ENCODE data around the gene WBP11.
A peak's percentile ranks its signal among the peaks of the same experiment; 100 is the strongest.

WBP11 gene

GRCh38 chr12:14824012-14824634, 20.8 kb upstream of the WBP11 start:
- no peak for DNase-seq (ENCODE audit: low spot score)

- no peak for DNase-seq (ENCODE audit: low spot score)
Measured at GRCh38 chr12:14814014-14814413, 10.7 kb upstream of the WBP11 start, which contains the start of gene SMCO3. Gene SMCO3 (minus strand): TSS chr12:14814182. CDS start chr12:14806680, 7,502 bp downstream.

DNA sequence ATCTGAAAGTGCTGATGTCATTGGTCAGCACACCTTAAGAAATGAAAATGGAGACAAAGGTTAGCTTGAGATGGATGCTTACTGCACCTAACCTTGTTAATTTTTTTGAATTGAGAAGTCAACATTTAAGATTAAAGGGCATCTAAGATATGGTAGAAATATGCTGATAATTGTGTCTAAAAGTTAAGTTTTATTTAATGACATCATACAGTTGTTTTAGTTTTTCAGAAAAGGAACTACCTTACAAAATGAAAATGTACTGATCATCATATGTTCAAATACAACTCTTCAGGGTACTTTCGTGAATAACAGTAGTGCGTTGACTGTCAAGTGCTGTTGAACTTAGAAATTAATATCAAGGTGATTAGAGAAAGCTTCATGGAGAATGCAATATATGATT, 8.2 kb upstream of the WBP11 start:
- DNase-seq (ENCODE audit: low spot score), result no peak

- no peak for DNase-seq (ENCODE audit: low spot score)
Measured at GRCh38 chr12:14810953-14811483, 7.7 kb upstream of the WBP11 start.

DNA sequence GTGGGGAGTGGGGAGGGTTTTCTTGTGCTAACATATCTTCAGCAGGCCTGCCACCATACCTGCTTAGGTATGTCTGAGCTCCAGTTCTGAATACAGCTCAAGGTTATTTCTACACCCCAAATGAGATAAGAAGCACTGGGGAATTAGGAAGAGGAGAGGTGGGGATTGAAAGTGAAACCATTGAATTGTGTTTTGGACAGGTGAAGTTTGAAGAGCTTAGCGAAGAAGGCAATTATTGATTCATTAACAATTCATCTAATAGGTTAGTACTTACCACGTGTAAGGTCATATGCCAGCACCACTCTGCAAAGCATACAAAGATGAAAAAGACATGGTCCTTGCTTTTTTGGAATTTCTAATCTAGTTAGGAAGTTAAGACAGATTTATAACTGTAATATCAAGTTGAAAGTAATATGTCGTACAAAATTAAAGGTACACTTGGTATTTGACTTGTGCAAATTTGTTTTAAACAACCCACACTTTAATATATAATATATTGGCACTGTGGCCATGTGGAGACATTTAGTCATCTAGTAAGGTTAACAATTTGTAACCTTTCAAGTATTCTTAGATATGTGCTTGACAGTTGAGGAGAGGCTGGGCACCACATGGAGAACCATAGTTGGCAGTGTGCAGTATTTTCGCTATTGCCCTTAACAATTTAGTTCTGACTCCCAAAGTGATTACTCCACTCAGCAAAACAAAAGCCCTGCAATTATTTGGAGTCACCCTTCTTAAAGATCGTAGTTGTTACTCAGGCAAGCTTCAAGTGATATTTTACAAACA, 7.1 kb upstream of the WBP11 start:
- no peak for DNase-seq (ENCODE audit: low spot score)

GRCh38 chr12:14803830-14804160, 517 bp upstream of the WBP11 start:
- DNase-seq (ENCODE audit: low spot score), result no peak

- DNase-seq (ENCODE audit: low spot score), result no peak
Measured at GRCh38 chr12:14802721-14803010, 612 bp downstream of the WBP11 start.

DNA sequence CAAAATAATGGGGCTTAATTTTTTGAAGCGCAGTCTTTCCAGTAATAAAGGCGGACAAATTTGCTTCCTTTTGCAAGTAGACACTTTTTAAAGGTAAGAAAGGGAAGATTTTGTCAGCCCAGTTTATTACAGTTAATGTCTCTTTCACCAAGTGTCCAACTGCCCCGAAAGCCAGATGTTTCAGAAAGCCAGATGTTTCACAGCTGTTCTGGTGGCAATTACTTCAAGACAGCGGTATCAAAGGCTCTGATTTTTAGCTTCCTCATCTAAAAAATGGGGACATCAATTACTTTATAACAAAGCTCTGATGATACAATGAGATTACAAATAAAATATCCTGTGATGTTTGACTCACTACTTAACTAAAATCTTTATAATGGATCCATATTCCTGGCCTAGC, 1.0 kb downstream of the WBP11 start:
- no peak for DNase-seq (ENCODE audit: low spot score)

DNA sequence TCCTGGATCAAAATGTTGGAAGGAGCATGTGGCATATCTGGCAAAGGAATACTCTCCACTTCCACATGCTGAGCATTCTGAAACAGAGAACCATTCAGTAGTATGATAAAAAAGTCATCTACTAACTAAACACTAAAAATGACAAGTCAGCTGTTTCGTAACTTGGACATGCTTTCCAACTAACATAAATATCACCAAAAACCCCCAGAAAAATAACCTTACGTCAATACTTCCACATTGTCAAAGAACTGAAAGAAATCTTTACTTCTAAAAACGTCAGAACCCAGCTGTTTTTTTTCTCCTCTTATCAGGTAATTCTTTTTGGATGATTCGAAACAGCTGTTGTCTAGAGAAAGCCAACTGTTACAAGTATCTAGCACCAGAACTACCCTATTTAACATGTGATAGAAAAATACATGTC, 8.2 kb downstream of the WBP11 start:
- DNase-seq (ENCODE audit: low spot score), result no peak

GRCh38 chr12:14785568-14785967, 17.7 kb downstream of the WBP11 start:
- no peak for DNase-seq (ENCODE audit: low spot score)

- no peak for DNase-seq (ENCODE audit: low spot score)
Measured at GRCh38 chr12:14784471-14784870, 18.8 kb downstream of the WBP11 start.

GRCh38 chr12:14782756-14783155, 20.5 kb downstream of the WBP11 start:
- DNase-seq (ENCODE audit: low spot score), result no peak

GRCh38 chr12:14781563-14781962, 21.7 kb downstream of the WBP11 start:
- DNase-seq (ENCODE audit: low spot score), result no peak

GRCh38 chr12:14780859-14781258, 22.4 kb downstream of the WBP11 start:
- DNase-seq (ENCODE audit: low spot score), result no peak

DNA sequence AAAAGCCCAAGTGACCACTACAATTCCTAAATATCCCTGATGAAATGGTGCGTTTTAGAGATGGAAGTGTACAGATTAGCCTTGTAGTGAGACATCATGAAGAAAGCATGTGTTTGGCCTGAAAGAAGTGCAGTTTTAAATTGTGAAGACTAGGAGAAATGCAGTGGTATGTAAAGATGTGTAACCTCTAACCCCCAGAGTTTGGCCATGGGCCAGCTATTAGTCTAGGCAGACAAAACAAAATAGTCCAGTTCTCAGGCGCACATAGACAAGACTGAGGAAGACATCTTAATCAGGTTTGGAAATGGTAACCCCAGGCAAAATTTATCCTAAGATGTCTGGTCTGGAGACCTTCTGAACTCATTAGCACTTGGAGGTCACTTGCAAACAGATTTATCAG, 23.4 kb downstream of the WBP11 start:
- DNase-seq (ENCODE audit: low spot score), result no peak

- DNase-seq (ENCODE audit: low spot score), result no peak
Measured at GRCh38 chr12:14777271-14777670, 26.0 kb downstream of the WBP11 start.

DNA sequence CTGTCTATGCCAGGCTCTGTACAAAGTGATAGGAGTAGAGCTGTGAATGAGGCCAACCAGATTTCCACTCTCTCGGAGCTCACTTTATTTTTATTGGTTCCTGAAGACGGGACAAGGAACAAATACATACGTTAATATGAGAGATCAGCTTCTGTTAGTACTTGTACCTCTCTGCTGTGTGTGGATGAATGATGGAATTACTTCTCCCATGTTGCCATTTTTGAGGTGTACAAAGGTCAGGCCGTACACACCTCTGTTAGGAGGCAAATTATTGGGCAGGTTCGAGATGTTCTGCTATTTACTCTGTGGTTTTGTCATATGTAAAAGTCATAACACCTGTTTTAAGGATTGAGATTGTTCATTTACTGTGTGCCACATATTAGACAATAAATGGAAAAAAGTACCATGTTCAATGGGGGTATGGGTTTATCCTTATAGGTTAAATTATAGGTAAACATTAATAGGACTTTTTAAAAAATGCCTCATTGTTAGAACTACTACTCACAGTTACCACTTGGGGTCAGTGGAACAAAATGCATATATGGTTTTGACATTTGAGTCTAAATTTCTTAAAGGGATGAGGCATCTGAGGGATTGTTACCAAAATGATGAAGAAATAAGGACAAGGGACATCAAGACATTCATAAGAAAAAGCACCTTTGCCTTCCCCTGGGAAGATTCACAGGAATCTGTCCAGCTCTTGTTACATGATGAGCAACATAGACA, 26.9 kb downstream of the WBP11 start:
- no peak for DNase-seq (ENCODE audit: low spot score)

DNA sequence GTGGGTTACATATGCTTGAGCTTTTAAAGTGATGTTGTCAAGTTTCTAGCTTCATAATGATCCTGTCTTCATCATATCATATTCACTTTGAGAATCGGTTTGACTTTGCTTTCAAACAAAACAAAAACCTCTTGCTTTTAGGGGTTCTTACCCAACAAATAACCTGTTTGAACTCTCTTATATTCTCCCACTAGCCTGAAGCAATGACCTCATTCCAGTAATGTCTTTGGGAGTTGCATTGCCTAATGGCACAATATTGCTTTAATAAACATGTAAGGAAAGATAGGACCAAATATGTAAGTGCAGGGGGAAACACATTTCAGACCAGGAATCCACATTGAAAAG, 27.7 kb downstream of the WBP11 start:
- DNase-seq (ENCODE audit: low spot score), result no peak

- DNase-seq (ENCODE audit: low spot score), result peak; percentile 34
Measured at GRCh38 chr12:14774906-14775635, 28.2 kb downstream of the WBP11 start.

DNA sequence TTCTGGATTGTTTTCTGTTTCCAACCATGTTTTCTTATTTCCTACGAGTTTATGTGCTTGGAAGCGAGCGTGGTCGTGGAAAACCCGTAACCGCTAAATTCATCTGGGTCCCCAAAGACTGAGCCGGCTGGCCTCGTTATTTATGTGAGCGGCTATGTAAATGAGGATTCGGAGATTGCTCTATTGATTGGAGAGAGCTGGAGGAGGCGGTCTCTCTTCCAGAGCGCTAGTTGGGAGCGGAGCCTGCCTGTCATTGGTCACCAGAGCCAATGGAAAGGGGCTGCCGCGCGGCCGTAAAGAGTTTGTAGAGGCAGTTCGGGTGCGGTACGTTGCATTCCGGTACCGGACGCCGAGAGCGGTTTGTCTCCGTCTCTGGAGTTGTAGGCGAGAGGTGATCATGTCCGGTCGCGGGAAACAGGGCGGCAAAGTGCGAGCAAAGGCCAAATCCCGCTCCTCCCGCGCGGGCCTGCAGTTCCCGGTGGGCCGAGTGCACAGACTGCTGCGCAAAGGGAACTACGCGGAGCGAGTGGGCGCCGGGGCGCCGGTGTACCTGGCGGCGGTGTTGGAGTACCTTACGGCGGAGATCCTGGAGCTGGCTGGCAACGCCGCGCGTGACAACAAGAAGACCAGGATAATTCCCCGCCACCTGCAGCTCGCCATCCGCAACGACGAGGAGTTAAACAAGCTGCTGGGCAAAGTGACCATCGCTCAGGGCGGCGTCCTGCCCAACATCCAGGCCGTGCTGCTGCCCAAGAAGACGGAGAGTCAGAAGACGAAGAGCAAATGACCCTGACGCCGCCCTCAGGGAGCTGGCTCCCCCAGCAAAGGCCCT, 29.0 kb downstream of the WBP11 start:
- peak; percentile 95 for DNase-seq (ENCODE audit: low spot score)

GRCh38 chr12:14773685-14774073, 29.6 kb downstream of the WBP11 start:
- DNase-seq (ENCODE audit: low spot score), result no peak

DNA sequence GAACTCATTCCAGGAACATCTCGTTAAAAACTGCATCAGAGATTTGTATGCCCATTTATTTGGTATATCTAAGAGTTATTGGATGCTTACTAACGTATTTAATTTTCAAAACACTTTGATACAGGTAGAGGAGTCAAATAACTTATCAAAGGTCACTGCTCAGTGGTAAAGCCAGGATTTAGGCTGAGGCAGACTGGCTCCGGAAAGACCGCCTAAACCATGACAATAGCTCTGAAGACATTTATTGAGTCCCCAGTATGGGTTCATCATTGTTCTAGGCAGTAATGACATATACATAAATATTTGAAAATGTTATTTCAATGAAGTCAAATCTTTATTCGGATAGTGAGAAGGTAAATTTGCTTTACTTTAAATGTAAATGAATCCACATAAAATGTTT, 30.3 kb downstream of the WBP11 start:
- no peak for DNase-seq (ENCODE audit: low spot score)

Data from kidney capillary endothelial cell (primary cell).